HG03342 (cell line): Measurements from ENCODE around the gene EPS8.

Experiments used
- ATAC-seq: cut with Tn5 transposase; IDR thresholded peaks from one replicate; pipeline ENCODE4 v1.9.1; 2021; ENCODE audit warnings: mild to moderate bottlenecking, moderate library complexity; ENCODE audit not compliant: unreplicated experiment

EPS8 gene

GRCh38 chr12:15580431-15580830 is 208.8 kb downstream of the EPS8 start:
- no peak for ATAC-seq

- ATAC-seq = no peak
These were observed 213.3 kb downstream of the EPS8 start for GRCh38 chr12:15575671-15576541.

- ATAC-seq = no peak
These were observed 214.8 kb downstream of the EPS8 start for GRCh38 chr12:15574353-15574752.
